Tongue (tissue), 2 donors: Measurements from ENCODE around the gene KLB. TPM values are rescaled to one million over a fixed set of nuclear protein-coding genes. Genes with fewer than 3 reads are reported as not detected.

ENCODE experiments used
- small RNA-seq: library from RNA; depleted of rRNA; stranded (forward); fragments of <200 nt; gene quantifications from one replicate; pipeline ENCODE3, GENCODE V24; 2014; ENCODE audit warnings: low replicate concordance
- total RNA-seq: library from RNA; depleted of rRNA; stranded (reverse); fragments of >200 nt; gene quantifications from one replicate; pipeline ENCODE4 v1.2.3, GENCODE V29; 2014

The KLB gene
- total RNA-seq, 1 donor from 2014 or later: not detected

Small RNAs within 50 kb of the gene (small RNA-seq; reads per million reads assigned to genes)
- not detected for gene MIR5591
- gene RF00019: not detected
- gene RNU6-887P: not detected

Other genes with a start within 250 kb of the KLB start
- 33.4 TPM for gene WDR19, start 224.4 kb upstream of the KLB start, total RNA-seq
- gene RFC1, start 40.6 kb upstream of the KLB start, total RNA-seq: 43.4 TPM
- 3,031 TPM for gene RPL9, start 52.0 kb downstream of the KLB start, total RNA-seq
- gene LIAS, start 52.1 kb downstream of the KLB start, total RNA-seq: 20.1 TPM
- 58.1 TPM for gene UGDH, start 120.5 kb downstream of the KLB start, total RNA-seq
- 18.4 TPM for gene SMIM14, start 231.9 kb downstream of the KLB start, total RNA-seq